Measurements from ENCODE around the gene TRIM9. TPM values are rescaled to one million over a fixed set of nuclear protein-coding genes. Genes with fewer than 3 reads are reported as not detected.
"Not testable (repeated sequence)": the region's sequence is repeated elsewhere in the genome, so short reads cannot be mapped to it uniquely, and the experiment has no call there.

Gene TRIM9
- total RNA-seq, 4 donors from 2014 or later: 2.4 to 7.6 (median 3.4) TPM

GRCh38 chr14:50943943-50944646 lies 150.8 kb downstream of the TRIM9 start, which contains the start of gene PYGL:
Gene PYGL, minus strand, starts transcription at chr14:50944483. Its CDS starts 80 bp downstream, at chr14:50944403.
- intact Hi-C loops (cut with DNase I; ENCODE audit: low total_unique reads): loop anchor here (10.0 kb wide), 1 partner anchor 291 kb away; no protein-coding TSS in a partner anchor
- peak; percentile 66 to 77 for DNase-seq
- H3K36me3 ChIP-seq: no peaks in the 10 kb centered on the region
- H3K4me3 ChIP-seq: peak within 1 kb of the TSS; percentile 74 to 88
- peak within 1 kb of the TSS; percentile 83 to 92 for H3K27ac ChIP-seq
- H3K27me3 ChIP-seq: no peaks in the 10 kb centered on the region
- TF ChIP-seq CTCF (IDR thresholded peaks at IDR 0.05): peak in 1 of 4 experiments; percentile 6
- peak in 1 of 2 donors; percentile 71 for TF ChIP-seq POLR2A (IDR thresholded peaks at IDR 0.05)
- no peaks in the 10 kb centered on the region for H3K4me1 ChIP-seq
- no peaks in the 10 kb centered on the region for H3K9me3 ChIP-seq

- TF ChIP-seq POLR2A (IDR thresholded peaks at IDR 0.05): peak in 1 of 2 donors; percentile 21
- no peak for TF ChIP-seq CTCF (IDR thresholded peaks at IDR 0.05)
- Histone ChIP-seq H3K9me3 (no peaks in the 10 kb centered on the region), H3K27me3 (no peaks in the 10 kb centered on the region), H3K4me3 (peak overlapping the region; percentile 74 to 88), H3K4me1 (no peaks in the 10 kb centered on the region), H3K27ac (peak overlapping the region; percentile 83 to 92), H3K36me3 (no peaks in the 10 kb centered on the region)
- DNase-seq: peak; percentile 78 to 81
- intact Hi-C loops (cut with DNase I; ENCODE audit: low total_unique reads): loop anchor here (10.0 kb wide), 1 partner anchor 291 kb away; no protein-coding TSS in a partner anchor
Observed at GRCh38 chr14:50943261-50943942, 151.5 kb downstream of the TRIM9 start.

- not testable (repeated sequence) for H3K9me3 ChIP-seq, DNase-seq, H3K27me3 ChIP-seq, H3K27ac ChIP-seq, H3K36me3 ChIP-seq, H3K4me3 ChIP-seq, H3K4me1 ChIP-seq
- intact Hi-C loops (cut with DNase I; ENCODE audit: low total_unique reads): loop anchor here (10.0 kb wide), 1 partner anchor 293 kb away; no protein-coding TSS in a partner anchor
Observed at GRCh38 chr14:50941638-50942037, 153.3 kb downstream of the TRIM9 start.

- H3K27ac ChIP-seq: no peak overlapping the region
- no peaks in the 10 kb centered on the region for H3K4me1 ChIP-seq
- H3K4me3 ChIP-seq: no peak overlapping the region
- H3K27me3 ChIP-seq: no peaks in the 10 kb centered on the region
- no peak for DNase-seq
- intact Hi-C loops (cut with DNase I; ENCODE audit: low total_unique reads): loop anchor here (10.0 kb wide), 1 partner anchor 294 kb away; no protein-coding TSS in a partner anchor
- no peak for TF ChIP-seq POLR2A (IDR thresholded peaks at IDR 0.05)
- H3K9me3 ChIP-seq: no peaks in the 10 kb centered on the region
- no peaks in the 10 kb centered on the region for H3K36me3 ChIP-seq
Observed at GRCh38 chr14:50941151-50941550, 153.8 kb downstream of the TRIM9 start.

DNA sequence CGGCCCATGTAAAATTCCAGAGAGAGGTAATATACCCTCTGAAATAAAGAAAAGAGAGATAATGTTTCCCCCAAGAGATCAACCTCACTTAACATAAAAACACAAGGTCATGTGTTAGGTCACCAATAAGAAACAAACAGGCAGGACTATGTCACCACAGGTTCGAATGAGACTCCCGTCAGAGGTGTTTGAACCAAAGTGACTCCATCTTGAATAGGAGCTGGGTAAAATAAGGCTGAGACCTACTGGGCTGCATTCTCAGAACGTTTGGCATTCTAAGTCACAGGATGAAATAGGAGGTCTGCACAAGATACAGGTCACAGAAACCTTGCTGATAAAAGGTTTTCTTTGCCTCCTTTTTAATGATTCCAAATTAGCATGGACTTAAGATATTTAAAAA lies 157.1 kb downstream of the TRIM9 start:
- DNase-seq: no peak
- Histone ChIP-seq H3K4me3 (no peak overlapping the region), H3K27ac (no peak overlapping the region), H3K27me3 (no peaks in the 10 kb centered on the region), H3K4me1 (no peaks in the 10 kb centered on the region), H3K9me3 (no peaks in the 10 kb centered on the region), H3K36me3 (no peaks in the 10 kb centered on the region)
- intact Hi-C loops (cut with DNase I; ENCODE audit: low total_unique reads): no loop called here
- no peak for TF ChIP-seq CTCF (IDR thresholded peaks at IDR 0.05)
- no peak for TF ChIP-seq POLR2A (IDR thresholded peaks at IDR 0.05)

GRCh38 chr14:50937325-50937724 lies 157.6 kb downstream of the TRIM9 start:
- no peaks in the 10 kb centered on the region for H3K9me3 ChIP-seq
- no peaks in the 10 kb centered on the region for H3K4me1 ChIP-seq
- H3K4me3 ChIP-seq: no peak overlapping the region
- no peaks in the 10 kb centered on the region for H3K27me3 ChIP-seq
- DNase-seq: no peak
- intact Hi-C loops (cut with DNase I; ENCODE audit: low total_unique reads): no loop called here
- TF ChIP-seq POLR2A (IDR thresholded peaks at IDR 0.05) (no peak), CTCF (IDR thresholded peaks at IDR 0.05) (no peak)
- no peaks in the 10 kb centered on the region for H3K36me3 ChIP-seq
- no peak overlapping the region for H3K27ac ChIP-seq
